Stimulated activated CD8-positive, alpha-beta memory T cell treated with anti-CD3 and anti-CD28 coated beads, Interleukin-4, amount 100 ng/mL, for 1 hour (primary cell): ENCODE measurements around the gene ADCK1.
"Not testable (repeated sequence)": the region's sequence is repeated elsewhere in the genome, so short reads cannot be mapped to it uniquely, and the experiment has no call there.

Source experiments
- DNase-seq, 2 donors: peaks; one replicate each; pipeline ENCODE4 v3.0.0-alpha.2; 2020; ENCODE audit warnings: low read depth in 2 of 2, low spot score in 1 of 2

Gene ADCK1, protein sequence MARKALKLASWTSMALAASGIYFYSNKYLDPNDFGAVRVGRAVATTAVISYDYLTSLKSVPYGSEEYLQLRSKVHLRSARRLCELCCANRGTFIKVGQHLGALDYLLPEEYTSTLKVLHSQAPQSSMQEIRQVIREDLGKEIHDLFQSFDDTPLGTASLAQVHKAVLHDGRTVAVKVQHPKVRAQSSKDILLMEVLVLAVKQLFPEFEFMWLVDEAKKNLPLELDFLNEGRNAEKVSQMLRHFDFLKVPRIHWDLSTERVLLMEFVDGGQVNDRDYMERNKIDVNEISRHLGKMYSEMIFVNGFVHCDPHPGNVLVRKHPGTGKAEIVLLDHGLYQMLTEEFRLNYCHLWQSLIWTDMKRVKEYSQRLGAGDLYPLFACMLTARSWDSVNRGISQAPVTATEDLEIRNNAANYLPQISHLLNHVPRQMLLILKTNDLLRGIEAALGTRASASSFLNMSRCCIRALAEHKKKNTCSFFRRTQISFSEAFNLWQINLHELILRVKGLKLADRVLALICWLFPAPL

DNA sequence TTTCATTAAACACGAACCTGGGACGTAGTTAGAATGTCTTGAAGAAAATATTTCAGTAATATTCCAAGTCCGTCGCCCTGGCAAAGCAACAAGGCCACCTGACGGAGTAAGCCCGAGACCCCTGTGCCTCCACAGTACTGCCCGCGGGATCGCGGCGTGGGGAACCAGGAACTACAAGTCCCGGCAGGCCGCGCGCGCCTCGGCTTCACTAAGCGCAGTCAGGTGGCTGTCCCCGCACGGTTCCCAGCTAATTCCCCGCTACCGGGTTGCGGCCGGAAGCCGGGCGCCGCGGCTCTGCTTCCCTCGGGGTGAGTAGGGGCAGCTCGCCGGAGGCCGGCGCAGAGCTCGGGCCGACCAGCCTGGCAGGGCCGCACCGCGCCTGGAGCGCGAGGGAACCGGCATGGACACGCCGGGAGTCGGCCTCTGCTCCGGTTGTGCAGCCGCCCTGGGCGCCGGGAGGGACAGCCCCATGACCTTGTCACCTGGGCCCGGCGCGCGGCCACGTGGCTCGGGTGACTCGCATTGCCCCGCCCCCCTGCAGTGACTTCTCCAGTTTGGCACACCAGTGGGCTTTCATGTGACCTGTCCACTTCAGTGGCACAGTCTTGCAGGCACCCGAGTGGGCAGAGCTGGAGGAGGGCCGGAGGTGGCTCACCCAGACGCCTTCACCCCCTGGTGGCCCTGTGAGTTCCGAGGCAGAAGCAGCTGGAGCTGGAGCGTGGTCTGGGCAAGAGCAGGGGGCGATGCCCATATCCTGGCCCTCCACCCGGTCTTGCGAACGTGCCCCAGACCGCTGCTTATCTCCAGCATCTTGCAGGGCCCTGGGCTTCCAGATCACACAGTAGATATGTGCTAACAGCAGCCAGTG, at the start of gene ADCK1:
Gene ADCK1 (plus strand): TSS at position 247 of the 868 bp plus-strand sequence. CDS start 18,870 bp downstream, outside the sequence.
- peak; percentile 60 to 71 for DNase-seq

DNA sequence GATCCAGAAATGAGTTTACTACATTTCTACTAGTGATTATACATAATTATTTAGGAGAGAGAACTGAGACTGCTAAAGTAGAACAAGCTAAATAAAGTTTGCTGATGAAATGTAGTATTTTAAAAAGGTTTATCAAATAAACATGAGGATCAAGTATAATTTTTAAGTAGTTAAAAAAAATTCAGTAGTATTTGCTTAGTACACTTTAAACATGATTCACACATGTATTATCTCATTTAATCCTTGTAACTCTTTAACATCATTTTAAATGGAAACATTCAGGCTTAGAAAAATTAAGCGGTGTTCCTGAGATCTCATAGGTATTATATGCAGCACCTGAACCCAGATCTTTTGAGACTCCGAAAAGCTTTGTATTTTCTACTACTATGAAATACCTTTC, 47.6 kb upstream of the ADCK1 start:
- no peak for DNase-seq

DNA sequence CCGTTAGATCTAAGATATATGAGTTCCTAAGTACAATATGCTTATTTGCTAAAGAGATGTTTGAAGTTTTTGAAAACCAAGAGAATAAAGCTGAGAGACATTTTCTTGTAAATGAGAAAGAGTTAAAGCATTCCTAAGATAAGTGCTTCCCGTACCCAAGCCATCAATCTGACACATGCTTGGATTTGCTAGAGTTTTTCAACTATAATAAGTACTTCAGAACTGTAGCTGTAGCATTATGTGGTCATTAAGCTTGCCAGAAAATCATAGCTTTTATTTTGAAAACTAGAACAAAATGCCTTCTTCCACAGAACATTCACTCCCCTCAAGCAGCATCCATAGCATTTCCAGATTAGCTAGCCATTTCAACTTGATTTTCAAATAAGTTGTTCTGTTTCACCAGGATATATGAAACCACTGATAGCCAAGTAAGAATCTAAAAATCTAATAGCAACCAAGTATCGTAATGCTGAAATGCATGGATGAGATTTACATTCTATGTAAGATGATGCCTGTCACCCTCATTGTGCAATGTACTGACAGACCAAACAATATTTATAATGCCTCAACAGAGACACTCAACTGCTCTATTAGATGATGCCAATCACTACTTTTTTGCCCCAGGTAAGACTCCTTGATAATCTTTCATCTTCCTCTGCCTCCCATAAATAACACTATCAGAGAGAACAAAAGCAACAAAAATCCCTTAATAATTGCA, 47.0 kb upstream of the ADCK1 start:
- DNase-seq = no peak

DNA sequence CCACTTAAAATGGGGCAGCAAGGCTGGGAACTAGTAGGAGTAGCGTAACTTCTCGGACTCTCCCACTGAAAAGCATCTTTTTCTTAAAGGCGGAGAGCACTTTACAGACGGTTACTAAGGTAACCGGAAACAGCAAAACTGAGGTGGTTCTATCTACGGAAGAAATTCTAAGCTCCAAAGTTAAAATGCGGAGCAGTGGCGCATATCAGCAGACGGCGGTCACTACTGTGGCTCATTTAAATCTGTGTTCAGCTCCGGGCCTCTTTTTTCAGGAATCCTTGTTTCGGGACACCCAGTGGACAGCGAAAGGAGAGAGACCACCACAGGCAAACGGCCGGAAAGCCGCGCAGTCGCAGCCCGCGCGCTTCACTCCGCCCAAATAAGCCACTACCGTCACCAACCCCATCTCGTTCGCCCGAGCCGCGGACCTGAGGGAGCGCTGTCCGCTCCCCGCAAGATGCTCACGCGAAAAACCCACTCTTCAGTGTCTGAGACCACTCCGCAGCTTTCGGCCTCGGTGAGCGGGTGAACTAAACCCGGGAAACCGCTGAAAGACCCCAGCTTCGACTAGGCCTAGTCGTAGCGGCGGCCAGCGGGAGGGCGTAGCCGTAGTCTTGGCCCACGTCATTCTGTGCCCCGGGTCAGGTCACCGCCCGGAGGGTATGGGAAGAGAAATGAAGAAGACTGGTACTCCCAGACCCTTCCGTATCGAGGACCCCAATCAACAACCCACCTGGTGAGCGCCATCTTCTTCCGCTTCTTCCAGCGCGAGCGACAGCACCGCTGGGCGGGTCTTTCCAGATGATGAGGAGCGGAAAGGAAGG, 39.3 kb upstream of the ADCK1 start, which contains the start of gene SNW1:
Gene SNW1 (minus strand): TSS at position 776 of the 824 bp plus-strand sequence. CDS start 29 bp downstream, at position 747.
- DNase-seq = peak; percentile 73 to 86

DNA sequence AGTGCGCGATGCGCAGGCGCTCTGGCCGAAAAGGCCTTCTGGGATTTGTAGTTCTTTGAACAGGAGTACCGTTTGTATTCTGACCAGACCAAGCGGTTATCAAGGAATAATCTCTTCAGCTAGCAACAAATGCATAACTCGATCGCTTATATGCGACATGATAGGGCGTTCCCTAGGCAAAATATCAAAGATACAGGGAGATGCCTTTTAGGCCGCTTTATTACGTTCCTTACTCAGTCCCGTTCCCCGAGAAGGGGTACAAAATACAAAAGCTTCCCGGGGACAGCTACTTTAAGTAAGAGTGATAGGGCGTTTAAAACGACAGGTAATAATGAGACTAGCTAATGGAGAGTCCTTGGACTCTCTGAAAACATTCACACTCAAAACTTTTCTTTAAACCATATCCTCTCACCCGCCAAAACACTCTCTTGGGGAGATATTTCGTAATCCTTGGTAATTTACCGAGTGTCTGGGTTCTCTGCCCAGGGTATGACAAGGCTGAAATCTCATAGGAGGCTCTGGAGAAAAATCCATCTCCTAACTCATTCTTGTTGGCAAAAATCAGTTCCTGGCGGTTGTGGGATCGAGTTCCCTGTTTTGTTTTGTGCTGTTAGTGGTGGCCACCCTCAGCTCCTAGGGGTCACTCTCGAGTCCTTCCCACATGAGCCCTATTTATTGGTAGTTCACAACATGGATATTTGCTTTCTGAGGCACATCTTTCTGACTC, 38.5 kb upstream of the ADCK1 start:
- no peak for DNase-seq

DNA sequence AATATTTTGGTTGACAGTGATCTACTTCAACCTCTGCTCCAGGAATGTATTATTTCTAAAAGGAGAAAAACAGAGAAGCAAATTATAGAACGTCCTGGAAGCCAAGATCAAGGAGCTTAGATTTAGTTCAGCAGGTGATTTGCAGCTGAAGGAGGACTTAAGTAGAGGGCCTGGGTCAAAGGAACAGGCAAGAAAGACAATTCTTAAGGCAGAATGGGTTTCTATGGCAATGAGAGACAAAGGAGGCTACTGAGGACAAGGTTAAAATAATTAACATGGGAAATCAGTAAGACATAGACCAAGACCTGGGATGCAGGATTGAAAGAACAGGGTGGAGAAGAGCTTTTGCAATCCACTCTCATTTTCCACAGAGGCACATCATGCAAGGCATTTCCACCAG, 36.6 kb upstream of the ADCK1 start:
- DNase-seq = no peak

DNA sequence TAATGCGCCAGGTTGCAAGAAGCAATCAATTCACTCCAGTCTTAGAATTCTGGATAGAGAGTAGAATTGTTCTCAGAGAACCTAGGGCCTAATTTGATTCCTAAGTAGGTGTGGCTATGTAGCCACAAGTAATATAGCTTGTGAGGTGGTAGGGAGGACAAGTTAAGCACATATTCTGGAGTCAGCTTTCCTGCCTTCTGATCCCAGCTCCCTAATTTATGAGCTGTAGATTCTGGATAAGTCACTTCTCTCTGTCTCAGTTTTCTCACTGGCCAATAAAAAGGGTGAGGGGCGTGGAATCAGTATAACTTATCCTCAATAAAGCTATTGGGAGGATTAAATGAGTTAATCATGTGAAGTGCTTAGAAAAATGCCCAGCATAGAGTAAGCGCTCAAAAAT, 35.9 kb upstream of the ADCK1 start:
- DNase-seq = no peak

DNA sequence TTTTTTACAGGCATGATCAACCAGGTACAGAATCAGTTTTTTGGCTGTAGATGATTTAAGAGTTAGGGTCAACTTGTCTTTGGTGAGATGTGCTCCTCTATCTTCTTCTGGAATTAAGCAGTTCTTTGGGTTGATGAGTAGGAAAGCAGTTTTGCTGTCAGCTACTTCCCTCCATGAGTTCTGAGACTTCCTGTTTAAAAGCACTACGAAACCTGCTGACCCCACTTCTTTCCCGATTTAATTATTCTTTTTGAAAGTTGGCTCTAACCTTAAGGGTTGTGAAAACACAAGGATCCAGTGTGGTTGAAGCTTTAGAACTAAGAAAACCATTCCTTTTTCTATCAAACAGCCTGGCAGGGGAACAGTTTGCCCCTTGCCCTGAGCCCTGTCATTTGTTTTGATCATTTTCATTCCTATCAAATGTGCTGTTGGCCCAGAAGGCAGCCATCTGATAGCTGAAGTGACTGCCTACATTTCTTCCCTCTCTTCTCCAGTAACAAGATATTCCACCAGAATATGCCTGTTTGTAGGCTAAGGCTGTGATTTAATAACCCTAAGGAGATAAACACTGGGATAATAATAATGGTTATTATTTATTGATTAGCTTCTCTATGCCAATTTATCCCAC, 31.4 kb upstream of the ADCK1 start:
- DNase-seq = not testable (repeated sequence)

DNA sequence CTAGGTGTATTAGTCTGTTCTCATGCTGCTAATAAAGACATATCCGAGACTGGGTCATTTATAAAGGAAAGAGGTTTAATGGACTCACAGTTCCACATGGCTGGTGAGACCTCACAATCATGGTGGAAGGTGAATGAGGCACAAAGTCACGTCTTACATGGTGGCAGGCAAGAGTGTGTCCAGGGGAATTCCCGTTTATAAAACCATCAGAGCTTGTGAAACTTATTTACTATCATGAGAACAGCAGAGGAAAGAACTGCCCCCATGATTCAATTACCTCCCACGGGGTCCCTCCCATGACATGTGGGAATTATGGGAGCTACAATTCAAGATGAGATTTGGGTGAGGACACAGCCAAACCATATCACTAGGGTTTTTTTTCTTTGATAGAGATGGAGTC, 25.9 kb upstream of the ADCK1 start:
- not testable (repeated sequence) for DNase-seq

DNA sequence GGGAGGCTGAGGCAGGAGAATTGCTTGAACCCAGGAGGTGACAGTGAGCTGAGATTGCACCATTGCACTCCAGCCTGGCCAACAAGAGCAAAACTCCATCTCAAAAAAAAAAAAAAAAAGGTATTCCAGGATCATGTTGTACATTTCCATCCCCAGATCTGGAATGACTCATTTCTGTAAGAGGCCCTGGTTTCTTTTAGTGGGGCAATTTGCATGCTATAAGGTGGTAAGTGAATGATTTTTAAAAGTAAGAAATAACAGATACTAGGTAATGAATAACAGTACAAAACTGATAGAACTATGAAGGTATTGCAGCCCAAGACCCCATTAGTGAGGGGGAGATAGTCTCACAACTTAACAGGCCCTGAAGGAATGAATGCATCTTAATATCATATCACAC, 17.7 kb upstream of the ADCK1 start:
- DNase-seq = no peak

DNA sequence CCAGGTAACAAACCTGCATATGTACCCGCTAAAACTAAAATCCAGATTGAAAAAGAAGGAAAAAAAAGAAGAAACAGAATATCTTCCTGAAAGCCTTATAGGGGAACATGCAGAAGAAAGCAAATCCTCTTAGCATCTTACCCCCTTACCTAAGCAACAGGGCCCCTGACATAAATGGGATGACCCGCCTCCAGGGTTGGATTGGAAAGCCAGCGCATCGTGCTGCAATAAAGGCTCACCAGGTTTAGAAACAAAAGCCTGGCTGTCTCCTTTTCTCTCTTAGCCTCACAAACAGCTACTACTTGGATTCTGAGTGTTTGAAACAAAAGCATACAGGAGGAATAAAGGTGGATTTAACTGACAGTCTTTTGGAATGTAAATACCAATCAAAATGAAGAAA, 13.8 kb upstream of the ADCK1 start:
- DNase-seq = no peak

DNA sequence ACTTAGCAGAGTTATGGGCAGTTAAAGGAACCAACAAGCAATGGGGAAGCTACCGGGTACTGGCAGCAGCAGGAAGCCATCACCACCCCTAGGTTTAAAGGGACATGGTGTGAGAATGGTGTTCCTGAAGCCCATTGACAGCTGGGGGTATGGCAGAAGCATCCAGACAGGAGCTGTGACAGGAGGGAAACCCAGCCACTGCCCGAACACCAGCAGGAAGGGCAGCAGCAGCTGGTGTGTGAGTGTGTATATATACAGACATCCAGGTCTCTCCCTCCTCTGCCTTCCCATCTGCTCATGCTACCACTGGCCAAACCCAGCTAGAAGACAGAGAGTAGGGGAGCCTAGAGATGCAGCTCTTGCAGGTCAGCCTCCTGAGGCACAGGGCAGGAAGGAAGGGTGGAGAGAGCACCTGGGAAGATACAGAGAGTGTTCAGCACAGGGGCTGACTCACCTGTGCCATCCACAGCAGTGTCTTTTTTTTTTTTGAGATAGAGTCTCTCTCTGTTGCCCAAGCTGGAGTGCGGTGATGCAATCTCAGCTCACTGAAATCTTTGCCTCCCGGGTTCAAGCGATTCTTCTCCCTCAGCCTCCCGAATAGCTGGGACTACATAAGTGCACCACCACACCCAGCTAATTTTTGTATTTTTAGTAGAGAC, 9.2 kb upstream of the ADCK1 start:
- no peak for DNase-seq

DNA sequence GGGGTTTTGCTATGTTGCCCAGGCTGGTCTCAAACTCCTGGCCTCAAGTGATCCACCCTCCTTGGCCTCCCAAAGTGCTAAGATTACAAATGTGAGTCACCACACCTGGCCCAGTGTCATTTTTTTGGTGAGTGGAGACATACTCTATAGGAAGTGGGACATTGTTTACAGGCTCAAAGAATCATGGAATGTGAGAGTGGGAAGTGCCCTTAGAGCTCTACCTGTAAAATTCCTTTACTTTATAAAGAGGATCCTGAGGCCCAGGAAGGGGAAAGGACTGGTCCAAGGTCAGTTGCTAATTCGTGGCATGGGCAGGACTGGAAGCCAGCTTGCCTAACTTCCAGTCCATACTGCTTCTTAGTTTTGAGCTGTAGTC, 8.7 kb upstream of the ADCK1 start:
- DNase-seq = no peak

DNA sequence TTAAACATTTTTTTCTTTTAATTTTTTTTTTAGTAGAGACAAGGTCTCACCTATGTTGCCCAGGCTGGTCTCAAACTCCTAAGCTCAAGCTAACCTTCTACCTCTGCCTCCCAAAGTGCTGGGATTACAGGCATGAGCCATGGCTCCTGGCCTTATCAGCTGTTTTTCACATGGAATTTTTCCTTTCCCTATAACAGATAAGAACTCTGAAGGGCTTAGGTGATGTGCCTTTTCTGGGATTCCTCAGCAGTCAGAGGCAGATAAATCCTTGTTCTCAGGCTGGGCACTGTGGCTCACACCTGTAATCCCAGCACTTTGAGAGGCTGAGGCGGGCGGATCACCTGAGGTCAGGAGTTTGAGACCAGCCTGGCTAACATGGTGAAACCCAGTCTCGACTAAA, 6.7 kb upstream of the ADCK1 start:
- not testable (repeated sequence) for DNase-seq

DNA sequence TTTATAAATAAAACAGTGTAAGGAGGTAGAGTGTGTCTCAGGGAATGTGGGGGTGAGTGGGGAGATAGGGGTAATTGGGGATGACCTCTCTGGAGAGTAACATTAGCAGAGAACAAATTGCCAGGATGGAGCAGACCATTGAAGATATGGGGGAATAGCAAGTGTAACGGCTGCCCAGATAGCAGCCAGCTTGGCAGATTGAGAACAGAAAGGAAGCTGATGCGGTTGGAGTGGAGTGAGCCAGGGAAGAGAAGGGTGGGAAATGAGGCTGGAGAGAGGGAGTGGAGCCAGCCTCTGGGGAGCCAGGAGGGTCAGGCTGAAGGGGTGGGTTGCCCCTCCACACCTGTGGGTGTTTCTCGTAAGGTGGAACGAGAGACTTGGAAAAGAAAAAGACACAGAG, 5.6 kb upstream of the ADCK1 start:
- DNase-seq = no peak

DNA sequence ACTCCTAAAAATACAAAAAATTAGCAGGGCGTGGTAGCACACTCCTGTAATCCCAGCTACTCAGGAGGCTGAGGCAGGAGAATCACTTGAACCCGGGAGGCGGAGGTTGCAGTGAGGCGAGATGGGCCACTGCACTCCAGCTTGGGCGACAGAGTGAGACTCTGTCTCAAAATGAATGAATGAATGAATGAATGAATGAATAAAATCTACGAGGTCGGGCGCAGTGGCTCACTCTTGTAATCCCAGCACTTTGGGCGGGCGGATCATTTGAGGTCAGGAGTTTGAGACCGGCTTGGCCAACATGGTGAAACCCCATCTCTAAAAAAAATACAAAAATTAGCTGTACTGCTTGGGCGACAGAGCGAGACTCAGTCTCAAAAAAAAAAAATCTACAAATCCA, 453 bp upstream of the ADCK1 start:
- not testable (repeated sequence) for DNase-seq

DNA sequence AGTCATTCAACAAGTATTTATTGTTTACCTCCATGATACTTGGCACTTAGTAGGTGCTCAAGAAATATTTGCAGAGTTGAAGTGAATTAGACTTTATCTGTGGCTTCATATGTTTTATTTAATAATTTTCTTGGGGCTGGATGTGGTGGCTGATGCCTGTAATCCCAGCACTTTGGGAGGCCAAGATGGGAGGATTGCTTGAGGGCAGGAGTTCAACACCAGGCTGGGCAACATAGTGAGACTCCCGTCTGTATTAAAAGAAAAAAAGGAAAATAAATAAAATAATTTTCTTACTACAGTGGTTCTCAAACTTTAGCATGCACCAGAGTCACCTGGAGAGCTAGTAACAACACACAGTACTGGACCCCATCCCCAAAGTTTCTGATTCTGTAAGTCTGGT, 905 bp downstream of the ADCK1 start:
- DNase-seq = no peak

DNA sequence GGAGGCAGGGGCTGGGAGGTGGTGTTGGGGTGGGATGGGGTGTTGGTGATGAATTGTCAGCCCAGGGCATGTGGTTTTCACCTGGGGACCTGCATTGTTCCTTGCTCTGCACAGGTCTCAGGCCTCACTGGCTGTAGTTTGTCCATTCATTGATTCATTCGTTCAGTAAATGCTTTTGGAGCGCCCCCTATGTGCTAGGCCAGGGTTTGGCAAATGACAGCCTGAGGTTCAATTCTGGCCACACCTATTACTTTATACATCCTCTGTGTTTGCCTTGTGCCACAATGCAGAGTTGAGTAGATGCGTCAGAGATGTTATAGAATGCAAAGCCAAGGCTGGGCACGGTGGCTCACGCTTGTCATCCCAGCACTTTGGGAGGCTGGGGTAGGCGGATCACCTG, 4.7 kb downstream of the ADCK1 start:
- DNase-seq = no peak

DNA sequence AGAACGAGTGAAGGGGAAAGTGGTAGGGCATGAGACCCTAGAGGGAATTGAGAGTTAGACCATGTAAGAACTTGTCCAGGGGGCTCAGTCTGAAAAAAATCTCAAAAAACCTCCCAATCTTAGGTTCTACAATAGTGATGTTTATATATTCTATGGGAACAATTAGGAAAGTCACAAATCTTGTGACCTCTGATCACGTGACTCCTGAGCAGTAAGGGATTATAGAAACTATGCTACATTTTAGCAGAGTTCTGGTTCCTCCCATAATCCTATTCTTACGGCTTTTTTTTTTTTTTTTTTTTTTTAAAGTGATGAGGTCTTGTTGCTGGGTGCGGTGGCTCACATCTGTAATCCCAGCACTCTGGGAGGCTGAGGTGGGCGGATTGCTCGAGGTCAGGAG, 5.8 kb downstream of the ADCK1 start:
- no peak for DNase-seq
